ENCODE data around the gene CD28. TPM values are rescaled to one million over a fixed set of nuclear protein-coding genes. Genes with fewer than 3 reads are reported as not detected.

The CD28 gene
- total and polyA plus RNA-seq, 10 of the 15 experiments (the other 5 are each of a cell fraction or from before 2014, with no cell fraction given), result 0.03 to 0.23 (median 0.04) TPM; not detected in 7

- TF ChIP-seq ZNF592 (IDR thresholded peaks at IDR 0.05) (no peak), ZNF207 (IDR thresholded peaks at IDR 0.05; ENCODE audit: borderline replicate concordance) (no peak), LARP7 (IDR thresholded peaks at IDR 0.05) (no peak), KDM1A (IDR thresholded peaks at IDR 0.05; ENCODE audit: borderline replicate concordance) (no peak), RAD21 (IDR thresholded peaks at IDR 0.05; ENCODE audit: insufficient read depth, low read depth, low read length) (no peak), BCL11A (IDR thresholded peaks at IDR 0.05; ENCODE audit: low read depth, low read length) (no peak), FOS (IDR thresholded peaks at IDR 0.05; ENCODE audit: borderline replicate concordance, extremely low read depth, insufficient read length) (no peak), SMC3 (IDR thresholded peaks at IDR 0.05; ENCODE audit: borderline replicate concordance, low read length) (no peak), POU2F2 (IDR thresholded peaks at IDR 0.05; ENCODE audit: borderline replicate concordance, low read depth, low read length) (no peak), CHD4 (IDR thresholded peaks at IDR 0.05) (no peak), HSF1 (IDR thresholded peaks at IDR 0.05; ENCODE audit: low read depth, low read length) (no peak), PML (IDR thresholded peaks at IDR 0.05; ENCODE audit: low read length) (no peak)
These were observed 3.1 kb downstream of the CD28 start (continued) for GRCh38 chr2:203709416-203710040.

Measured in GM12878 (cell line).